GM13976 (cell line): Measurements from ENCODE around the gene DAPK1.
"Not testable (repeated sequence)": the region's sequence is repeated elsewhere in the genome, so short reads cannot be mapped to it uniquely, and the experiment has no call there.

Source experiments
- DNase-seq: peaks from one replicate; pipeline ENCODE4 v3.0.0; 2012; ENCODE audit warnings: low spot score
- CTCF ChIP-seq: IDR thresholded peaks from 2 replicates; pipeline ENCODE4 v1.5.1; 2012; ENCODE audit warnings: borderline replicate concordance, mild to moderate bottlenecking; ENCODE audit not compliant: insufficient read depth; ENCODE audit errors: extremely low read depth, missing control alignments, control extremely low read depth
- in situ Hi-C: fragments of 300-500 bp; cut with MboI; formaldehyde crosslinking; loops from one replicate; pipeline ENCODE4 v1.12.0; 2022; ENCODE audit warnings: low sequenced_read_pairs, mixed read lengths, inconsistent platforms; ENCODE audit not compliant: unreplicated experiment

The DAPK1 gene

GRCh38 chr9:87547671-87548081 is 50.0 kb downstream of the DAPK1 start:
- in situ Hi-C loops: no loop called here
- TF ChIP-seq CTCF: no peak
- no peak for DNase-seq

- in situ Hi-C loops: no loop called here
- no peak for DNase-seq
- TF ChIP-seq CTCF: no peak
These were observed 50.5 kb downstream of the DAPK1 start for GRCh38 chr9:87548159-87548558.

GRCh38 chr9:87549088-87549487 is 51.4 kb downstream of the DAPK1 start:
- in situ Hi-C loops: not testable (repeated sequence)

GRCh38 chr9:87549791-87550190 is 52.1 kb downstream of the DAPK1 start:
- TF ChIP-seq CTCF: no peak
- in situ Hi-C loops: no loop called here
- DNase-seq: no peak

More at GRCh38 chr9:87549088-87549487, 51.4 kb downstream of the DAPK1 start:
- not testable (repeated sequence) for DNase-seq

- TF ChIP-seq CTCF: no peak
- no peak for DNase-seq
- in situ Hi-C loops: no loop called here
These were observed 52.7 kb downstream of the DAPK1 start for GRCh38 chr9:87550253-87550954.

- no peak for TF ChIP-seq CTCF
- in situ Hi-C loops: no loop called here
- DNase-seq: no peak
These were observed 54.1 kb downstream of the DAPK1 start for GRCh38 chr9:87551772-87552217.

- in situ Hi-C loops: no loop called here
- no peak for DNase-seq
- no peak for TF ChIP-seq CTCF
These were observed 56.7 kb downstream of the DAPK1 start for GRCh38 chr9:87554171-87554910.
